ENCODE results near the gene ENPP1.
"Not testable (repeated sequence)": the region's sequence is repeated elsewhere in the genome, so short reads cannot be mapped to it uniquely, and the experiment has no call there.

Gene ENPP1

DNA sequence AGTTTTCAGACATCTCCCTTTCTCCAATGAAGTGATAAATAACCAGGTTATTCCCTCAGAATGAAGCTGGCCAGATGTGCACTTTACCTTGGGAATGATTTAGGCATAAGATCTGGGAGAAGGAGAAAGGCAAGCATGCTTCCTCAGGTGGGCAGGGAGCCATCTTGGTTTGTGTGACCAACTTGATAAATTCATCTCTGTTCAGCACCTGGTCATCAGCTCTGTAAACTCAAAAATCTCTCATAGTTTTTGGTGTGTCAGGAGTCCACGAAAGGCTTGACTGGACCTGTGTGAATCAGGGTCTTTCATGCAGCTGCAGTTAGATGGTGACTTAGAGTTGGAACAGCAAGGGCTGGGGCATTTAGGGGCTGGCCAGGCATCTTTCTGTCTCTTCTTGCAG, 24.5 kb downstream of the ENPP1 start:
- DNase-seq = no peak

DNA sequence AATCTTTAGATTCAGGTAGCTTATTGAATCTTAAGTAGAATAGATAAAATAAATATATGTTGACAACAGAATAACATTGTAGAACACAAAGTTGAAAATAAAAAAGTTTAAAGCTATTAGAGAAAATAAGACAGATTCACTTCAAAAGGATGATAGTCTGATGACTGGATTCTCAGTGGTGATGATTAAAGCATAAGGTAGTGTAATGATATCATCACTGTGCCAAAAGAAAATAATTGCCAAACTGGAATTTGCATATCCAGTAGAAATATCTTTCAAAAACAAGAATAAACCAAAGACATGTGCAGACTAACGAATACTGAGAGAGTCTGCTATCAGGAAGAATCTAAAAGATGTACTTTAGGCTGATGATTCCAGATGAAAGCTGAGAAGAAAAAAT, 30.2 kb downstream of the ENPP1 start:
- DNase-seq = no peak

DNA sequence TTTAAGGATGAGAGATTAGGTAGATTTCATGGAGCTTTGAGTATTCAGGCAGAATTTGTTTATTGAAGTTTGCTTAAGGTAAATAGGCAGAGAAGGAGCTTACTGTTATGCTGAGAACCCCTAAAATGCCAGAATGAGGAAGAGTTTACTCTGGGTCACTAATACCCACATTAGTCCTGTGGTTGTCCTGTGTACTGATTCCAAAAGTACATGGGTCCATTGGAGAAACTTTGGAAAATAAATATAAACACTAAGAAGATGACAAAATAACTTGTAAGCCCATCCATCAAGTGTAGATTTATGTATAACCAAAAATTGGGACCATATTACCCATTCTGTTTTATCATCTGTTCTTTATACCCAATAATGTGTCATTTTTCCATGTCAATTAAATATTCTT, 31.6 kb downstream of the ENPP1 start:
- DNase-seq = no peak

GRCh38 chr6:131840441-131840840, 32.6 kb downstream of the ENPP1 start:
- DNase-seq = no peak

DNA sequence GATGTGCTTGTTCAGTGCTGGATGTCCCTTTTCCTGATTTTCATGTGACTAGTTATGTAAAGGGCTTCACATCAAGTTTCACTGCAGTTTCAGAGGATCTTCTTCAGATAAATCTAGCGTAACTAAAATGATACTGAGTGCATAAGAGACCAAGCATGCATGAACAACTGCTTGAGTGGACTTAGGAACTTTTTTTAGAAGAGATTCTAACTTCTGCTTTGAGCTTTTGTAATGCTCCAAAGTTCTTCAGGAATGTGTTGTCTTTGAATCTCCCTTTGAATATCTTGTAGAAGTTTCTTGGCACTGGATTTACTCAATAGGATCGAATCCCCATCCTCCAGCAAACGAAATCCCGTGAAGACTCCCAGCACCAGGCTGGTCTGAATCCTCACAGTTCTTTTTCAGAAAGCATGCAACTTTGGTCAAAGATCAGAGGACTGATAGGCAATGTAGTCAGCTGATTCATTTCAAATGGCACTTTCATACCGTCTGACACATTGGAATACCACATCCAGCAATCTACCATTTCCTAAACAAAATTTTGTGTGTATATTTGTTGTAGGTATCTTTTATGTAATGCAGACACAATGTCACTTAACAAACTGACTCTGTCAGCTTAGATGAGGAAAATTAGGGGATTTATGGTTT, 33.2 kb downstream of the ENPP1 start:
- DNase-seq = no peak

GRCh38 chr6:131843768-131844167, 35.9 kb downstream of the ENPP1 start:
- DNase-seq = no peak

DNA sequence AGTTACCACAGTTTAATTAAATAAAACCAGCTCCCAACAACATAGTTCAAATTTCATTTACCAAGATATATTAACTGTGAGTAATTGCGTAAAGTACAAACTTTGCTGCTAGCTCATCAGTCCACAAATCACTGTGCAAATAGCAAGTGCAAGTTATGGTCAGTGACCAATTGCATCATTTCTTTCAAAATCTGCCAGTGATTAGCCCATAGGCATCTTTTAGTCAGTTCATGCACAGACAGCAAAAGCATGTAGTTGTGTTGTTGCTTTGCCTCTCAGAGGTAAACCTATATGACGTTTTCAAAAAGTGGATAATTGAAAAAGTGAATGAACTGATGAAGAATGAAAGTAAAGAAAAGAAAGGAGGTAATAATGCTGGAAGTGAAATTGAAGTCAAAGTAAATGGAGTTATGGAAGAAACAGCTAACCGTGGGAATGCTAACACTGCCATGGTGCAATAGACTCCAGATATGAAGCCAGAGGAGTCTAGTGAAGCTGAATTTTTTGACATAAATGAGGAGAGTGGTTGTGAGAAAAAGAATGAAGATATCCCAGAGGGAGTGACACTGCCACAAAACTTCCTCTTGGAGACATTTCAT, 36.5 kb downstream of the ENPP1 start:
- DNase-seq = no peak

DNA sequence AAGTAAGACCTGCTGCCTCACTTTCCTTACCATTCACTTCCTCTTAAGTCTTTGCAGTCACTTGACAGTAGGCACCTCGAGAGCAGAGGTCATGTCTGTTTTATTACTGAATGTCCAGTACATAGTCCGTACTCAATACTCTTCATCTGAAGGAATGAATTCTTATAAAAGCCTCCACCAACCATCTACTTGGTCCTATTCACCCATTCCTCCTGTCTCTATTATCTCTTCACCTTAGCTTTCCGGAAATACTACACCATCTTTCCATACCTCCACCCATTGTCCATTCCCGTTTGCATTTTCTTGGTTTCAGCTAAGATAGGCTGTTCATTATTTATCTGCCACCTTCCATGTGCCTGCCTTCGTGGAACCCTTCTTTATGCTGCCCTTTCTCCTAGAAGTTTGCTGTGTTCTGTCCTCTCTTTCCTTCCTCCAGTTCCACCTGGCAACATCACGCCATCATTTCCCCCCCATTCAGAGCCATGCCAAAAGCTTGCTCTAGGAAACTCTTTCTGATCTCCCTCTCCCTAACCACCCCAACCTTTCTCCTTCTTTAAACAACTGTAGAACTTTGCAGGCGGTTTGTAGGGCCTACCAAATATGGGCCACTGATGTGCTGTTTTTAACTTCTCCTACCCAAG, 38.3 kb downstream of the ENPP1 start:
- DNase-seq = no peak

DNA sequence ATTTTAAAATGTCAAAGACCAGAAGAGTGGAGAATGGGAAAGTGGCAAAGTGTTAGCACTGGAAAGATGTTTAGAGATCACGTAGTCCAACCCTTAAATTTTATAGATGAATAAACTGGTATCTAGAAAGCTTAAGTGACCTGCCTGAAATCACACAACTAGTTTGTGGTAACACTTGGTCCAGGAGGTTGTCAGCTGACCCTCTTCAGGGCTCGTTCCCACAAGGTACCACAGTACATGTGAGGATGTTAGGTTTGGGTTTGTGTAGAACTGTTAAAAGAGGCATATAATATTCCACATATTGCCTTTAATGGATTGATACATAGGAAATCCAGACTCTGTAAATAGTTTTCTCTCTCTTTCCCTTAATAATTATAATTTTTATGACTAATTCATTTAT, 39.1 kb downstream of the ENPP1 start:
- DNase-seq = no peak

GRCh38 chr6:131849799-131850198, 42.0 kb downstream of the ENPP1 start:
- no peak for DNase-seq

GRCh38 chr6:131851049-131851769, 43.4 kb downstream of the ENPP1 start:
- no peak for DNase-seq

GRCh38 chr6:131852200-131852599, 44.4 kb downstream of the ENPP1 start:
- no peak for DNase-seq

DNA sequence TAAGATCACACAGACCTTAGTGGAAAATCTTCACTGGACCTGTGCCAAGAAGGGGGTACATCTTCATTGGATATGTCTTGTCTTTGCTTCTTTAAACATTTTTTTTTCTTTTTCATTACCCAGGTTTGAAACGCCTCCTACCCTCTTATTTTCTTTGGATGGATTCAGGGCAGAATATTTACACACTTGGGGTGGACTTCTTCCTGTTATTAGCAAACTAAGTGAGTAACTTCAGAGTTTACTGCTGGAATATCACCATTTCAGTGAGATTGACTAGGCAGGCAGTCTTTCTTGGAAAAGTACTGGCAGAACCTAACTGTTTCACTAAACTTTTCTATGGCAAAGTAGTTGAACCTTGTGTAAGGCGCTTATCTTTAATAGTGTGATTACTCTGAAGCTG, 47.0 kb downstream of the ENPP1 start:
- DNase-seq = no peak

- no peak for DNase-seq
Observed at GRCh38 chr6:131858765-131859415, 51.1 kb downstream of the ENPP1 start.

DNA sequence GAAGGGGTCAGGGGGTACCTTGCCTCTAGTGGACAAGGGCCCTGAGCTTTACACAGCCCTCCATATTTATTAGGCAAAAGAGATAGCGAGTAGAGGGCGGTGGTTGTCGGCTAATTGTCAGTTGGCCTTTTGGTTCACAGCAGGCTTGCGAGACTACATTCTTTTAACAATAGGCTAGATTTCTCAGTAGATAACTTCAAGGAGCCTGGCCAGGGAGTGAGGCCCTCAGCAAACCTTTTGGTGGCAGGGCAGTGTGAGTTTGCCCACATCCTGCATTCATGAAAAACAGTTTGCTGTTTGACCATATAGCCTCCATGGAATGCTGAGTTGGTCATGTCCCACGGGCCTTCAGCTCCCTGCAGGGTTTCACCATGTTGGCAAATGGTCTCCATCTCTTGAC, 51.8 kb downstream of the ENPP1 start:
- DNase-seq = not testable (repeated sequence)

- DNase-seq = no peak
Observed at GRCh38 chr6:131861381-131861780, 53.6 kb downstream of the ENPP1 start.

DNA sequence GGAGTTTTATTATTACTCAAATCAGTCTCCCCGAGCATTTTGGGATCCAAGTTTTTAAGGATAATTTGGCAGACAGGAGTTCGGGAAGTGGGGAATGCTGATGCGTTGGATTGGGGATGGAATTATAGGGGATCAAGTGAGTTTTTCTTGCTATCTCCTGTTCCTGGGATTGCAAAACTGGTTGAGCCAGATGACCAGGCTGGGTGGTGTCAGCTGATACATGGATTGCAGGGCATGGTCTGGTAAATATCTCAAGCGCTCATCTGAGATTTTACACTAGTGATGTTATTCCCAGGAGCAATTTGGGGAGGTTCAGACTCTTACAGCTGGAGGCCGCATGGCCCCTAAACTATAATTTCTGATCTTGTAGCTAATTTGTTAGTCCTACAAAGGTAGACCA, 54.7 kb downstream of the ENPP1 start:
- DNase-seq = no peak

DNA sequence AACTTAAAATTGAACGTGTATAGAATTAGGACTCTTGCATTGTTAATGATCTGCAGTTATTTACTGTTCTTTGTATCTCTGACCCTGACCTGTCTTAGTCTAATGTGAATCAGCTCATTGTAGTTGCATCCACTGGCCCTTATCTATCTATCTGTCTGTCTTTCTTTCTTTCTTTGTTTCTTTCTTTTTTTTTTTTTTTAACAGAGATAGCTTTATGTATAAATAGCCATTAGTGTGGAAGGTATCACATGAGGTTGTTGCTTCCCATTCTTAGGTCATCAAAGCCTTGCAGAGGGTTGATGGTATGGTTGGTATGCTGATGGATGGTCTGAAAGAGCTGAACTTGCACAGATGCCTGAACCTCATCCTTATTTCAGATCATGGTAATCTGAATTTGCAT, 59.9 kb downstream of the ENPP1 start:
- no peak for DNase-seq

- no peak for DNase-seq
Observed at GRCh38 chr6:131868836-131869235, 61.0 kb downstream of the ENPP1 start.

DNA sequence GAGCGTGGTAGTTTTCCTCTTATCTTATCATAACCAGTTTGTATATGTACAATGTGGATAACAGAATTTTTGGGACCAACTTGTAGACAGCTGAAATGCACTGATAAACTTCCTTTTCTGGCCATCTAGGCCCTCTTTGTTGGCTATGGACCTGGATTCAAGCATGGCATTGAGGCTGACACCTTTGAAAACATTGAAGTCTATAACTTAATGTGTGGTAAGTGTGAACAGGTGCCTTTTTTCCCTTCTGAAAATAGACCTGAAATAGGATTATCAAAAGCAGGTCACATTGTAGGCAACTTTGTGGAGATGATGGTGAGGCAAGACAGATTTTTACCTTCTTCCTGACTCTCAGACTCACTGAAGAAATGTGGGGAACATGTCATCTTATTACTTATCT, 67.8 kb downstream of the ENPP1 start:
- no peak for DNase-seq

- DNase-seq = no peak
Observed at GRCh38 chr6:131876545-131876944, 68.7 kb downstream of the ENPP1 start.

GRCh38 chr6:131877999-131878789, 70.4 kb downstream of the ENPP1 start:
- DNase-seq = no peak

GRCh38 chr6:131883016-131883415, 75.2 kb downstream of the ENPP1 start:
- no peak for DNase-seq
